Fibroblast of the aortic adventitia (primary cell): ENCODE measurements around the gene LIME1. TPM values are rescaled to one million over a fixed set of nuclear protein-coding genes. Genes with fewer than 3 reads are reported as not detected.

Experiments
- DNase-seq: peaks from one replicate; pipeline ENCODE4 v3.0.0-alpha.2; 2010; ENCODE audit warnings: low read depth
- H3K4me3 ChIP-seq: 2 replicates; pipeline ENCODE4 v1.5.1; 2011; ENCODE audit warnings: low read depth, mild to moderate bottlenecking, control low read depth, low read length, moderate library complexity
- total RNA-seq: library from RNA; depleted of rRNA; stranded (reverse); fragments of >200 nt; gene quantifications from 2 replicates; pipeline ENCODE4 v1.2.3, GENCODE V29; 2012; ENCODE audit warnings: low replicate concordance
- TF ChIP-seq, protein P1 (sequence below): IDR thresholded peaks from 2 replicates; pipeline ENCODE4 v1.5.1; 2011; ENCODE audit warnings: mild to moderate bottlenecking, low read length, control low read depth, inconsistent platforms; ENCODE audit not compliant: insufficient read depth

Gene LIME1
- total RNA-seq, 1 donor: 1.7 TPM

DNA sequence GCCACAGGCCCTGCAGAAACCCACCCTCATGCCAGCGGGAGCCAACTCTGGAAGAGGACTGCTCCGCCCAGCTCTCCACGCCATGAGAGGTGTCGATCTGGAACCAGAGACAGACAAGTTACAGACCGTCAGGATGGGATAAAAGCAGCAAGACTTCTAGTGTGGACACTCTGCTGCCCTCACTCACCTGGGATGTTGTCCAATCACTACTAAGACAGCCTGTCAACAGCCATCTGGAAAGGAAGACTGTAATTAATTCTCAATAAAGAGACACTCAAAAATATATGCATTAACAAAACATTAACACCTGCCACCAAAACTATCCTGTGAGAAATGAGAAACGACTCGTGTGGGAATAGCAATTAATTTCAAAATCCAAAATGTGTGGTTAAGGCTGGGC, 31.4 kb downstream of the LIME1 start:
- TF ChIP-seq, protein P1, sequence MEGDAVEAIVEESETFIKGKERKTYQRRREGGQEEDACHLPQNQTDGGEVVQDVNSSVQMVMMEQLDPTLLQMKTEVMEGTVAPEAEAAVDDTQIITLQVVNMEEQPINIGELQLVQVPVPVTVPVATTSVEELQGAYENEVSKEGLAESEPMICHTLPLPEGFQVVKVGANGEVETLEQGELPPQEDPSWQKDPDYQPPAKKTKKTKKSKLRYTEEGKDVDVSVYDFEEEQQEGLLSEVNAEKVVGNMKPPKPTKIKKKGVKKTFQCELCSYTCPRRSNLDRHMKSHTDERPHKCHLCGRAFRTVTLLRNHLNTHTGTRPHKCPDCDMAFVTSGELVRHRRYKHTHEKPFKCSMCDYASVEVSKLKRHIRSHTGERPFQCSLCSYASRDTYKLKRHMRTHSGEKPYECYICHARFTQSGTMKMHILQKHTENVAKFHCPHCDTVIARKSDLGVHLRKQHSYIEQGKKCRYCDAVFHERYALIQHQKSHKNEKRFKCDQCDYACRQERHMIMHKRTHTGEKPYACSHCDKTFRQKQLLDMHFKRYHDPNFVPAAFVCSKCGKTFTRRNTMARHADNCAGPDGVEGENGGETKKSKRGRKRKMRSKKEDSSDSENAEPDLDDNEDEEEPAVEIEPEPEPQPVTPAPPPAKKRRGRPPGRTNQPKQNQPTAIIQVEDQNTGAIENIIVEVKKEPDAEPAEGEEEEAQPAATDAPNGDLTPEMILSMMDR: no peak
- H3K4me3 ChIP-seq: no peak overlapping the region
- DNase-seq: no peak

DNA sequence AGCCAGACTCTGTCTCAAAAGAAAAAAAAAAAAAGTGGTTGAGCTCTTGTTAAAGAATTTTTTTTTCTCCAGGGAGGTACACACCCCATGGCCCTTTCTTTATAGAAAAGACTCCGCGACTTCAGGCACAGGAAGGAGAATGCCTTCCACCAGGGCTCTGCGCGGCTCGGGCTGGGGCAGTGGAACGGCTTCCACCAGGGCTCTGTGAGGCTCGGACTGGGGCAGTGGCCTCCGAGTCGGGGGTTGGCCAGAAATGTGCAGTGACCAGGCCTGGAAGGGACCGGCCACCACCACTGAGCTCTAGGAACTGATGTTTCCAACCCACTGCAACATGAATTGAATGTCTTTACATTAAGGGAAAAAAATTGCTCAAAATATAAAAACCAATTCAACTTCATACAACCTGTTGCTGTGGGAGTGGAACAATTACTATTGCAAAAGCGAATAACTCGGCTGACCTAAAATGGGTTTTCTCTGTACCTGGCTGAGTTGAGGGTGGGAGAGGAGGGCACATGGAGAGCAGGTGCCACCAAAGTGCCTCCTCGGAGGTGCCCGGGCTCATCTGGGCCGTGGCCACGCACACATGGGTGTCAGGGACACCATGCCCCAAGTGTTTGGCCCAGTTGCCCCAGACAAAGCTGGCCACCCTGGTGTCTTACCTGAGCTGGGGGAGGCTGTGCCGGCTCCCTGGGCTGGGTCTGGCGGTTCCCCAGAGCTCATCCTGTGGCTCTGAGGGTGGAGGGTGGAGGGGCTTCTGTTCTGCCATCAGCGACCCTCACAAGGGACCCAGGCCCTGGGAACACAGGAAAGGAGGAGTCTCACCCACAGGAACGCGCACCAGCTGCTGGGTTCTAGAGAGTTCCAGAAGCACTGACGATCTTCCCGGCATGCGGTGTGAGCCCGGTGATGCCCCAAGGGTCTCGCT, 32.4 kb downstream of the LIME1 start:
- no peak for DNase-seq
- H3K4me3 ChIP-seq: no peak overlapping the region
- TF ChIP-seq, protein P1: no peak

DNA sequence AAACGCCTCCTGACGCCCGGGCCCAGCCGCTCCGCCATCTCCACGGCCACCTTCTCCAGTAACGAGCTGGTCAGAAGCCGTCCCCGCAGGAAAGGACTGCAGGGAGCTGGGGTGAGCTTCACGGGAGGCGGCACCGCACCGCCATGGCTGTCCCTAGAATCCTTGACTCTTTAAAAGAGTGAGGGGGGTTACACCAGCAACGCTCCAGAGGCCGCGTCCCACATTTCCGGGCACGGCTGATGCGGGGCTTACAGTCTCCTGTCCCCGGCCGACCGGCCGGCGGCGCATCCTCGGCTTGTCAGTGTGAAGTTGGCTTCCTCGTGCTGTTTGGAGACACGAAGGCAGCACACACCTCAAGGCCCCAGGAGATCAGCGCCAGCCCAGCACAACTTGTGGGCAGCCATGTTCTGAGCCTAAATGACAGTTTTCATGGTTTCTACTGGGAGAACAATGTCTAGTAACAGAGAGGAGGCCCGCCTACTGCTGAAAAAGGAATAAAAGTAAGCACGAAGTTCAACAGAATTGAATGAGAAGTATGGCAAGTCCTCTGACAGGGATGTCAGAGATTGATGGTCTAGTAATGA, 33.5 kb downstream of the LIME1 start:
- H3K4me3 ChIP-seq: no peak overlapping the region
- TF ChIP-seq, protein P1: no peak
- no peak for DNase-seq

DNA sequence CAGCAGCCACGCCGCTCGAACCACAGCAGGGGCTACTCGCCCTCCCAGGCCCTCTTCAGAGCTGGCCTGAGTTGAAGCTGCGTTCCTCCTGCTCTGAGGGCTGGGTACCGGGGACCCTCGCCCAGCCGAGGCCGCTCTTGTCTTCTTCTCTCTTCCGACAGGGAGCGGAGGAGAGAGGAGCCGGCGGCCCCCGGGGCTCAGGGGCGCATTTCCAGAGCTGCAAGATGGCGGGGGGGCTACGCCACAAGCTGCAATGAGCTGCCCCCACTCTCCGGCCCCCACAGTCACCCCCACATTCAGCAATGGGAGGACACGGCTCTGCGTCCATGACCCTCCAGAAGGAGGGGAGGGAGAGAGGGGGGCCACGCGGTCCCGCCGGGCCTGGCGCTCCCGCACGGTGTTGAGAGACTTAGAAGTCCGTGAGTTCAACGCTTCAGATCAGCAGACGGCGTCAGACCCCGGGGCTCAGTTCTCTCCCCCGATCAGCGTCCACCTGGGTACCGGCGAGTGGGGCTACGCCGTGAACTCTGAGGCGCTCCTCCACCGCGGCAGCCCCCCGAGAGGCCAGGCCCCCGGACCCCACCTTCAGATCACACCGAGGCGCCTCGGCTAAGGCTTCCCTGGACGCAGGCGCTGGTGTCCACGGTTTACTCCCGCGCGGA, 34.7 kb downstream of the LIME1 start:
- TF ChIP-seq, protein P1: no peak
- H3K4me3 ChIP-seq: no peak overlapping the region
- DNase-seq: no peak

DNA sequence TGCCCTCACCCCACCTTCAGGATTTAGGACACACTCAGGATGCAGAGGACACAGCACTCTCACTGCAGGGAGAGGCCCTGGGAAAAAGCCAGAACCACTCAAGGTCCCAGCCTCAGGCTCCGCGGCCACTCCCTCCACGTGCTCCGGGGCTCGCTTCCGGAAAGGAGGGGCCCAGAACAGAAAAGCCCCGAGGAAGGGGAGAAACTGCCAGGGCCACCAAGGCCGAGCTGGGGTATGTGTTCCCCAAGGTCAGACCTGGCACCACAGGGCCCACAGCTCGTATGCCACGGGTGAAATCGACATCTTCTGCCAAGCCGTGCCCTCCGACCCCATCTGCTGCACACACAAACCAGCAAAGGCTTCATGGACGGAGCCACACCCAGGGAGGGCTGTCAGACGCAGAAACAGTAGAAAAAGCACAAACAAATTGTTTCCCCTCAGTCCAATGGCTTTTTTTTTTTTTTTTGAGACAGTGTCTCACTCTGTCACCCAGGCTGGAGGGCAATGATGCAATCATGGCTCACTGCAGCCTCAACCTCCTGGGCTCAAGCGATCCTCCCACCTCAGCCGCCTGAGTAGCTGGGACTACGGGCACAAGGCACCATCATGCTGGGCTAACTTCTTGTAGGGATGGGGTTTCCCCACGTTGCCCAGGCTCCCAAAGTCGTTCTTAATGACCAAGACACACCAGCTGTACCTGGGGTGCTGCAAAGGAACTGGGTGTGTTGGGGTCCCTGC, 36.5 kb downstream of the LIME1 start:
- H3K4me3 ChIP-seq: no peak overlapping the region
- TF ChIP-seq, protein P1: no peak
- no peak for DNase-seq

DNA sequence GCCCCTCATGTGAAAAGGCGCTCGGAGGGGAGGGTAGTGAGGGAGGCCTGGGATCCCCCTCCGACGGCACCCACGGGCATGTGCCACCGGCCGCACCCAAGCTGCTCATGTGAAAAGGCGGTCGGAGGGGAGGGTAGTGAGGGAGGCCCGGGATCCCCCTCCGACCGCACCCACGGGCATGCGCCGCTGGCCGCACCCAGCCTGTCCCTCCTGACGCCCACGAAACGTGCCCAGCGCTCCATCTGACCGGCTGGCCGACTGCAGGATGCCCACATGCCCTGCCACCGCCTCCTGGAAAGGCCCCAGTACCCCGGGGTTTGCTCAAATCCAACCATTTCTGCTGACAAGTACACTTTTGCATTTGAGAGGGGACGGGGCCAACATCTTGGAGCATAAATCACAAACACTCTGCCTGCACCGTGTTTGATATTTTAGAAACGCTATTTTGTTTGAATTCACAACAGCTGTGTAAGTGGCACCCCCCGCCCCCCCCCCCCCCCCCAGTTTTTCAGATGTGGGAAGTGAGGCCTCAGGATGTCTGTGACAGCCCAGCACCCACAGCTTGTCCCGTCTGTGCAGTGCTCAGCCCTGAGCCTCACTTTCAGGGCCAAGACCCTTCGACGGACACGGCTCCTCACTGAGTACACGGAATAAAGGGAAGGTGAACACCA, 37.2 kb downstream of the LIME1 start:
- TF ChIP-seq, protein P1: no peak
- H3K4me3 ChIP-seq: no peak overlapping the region
- no peak for DNase-seq
